C4-2B (cell line): Measurements from ENCODE around the gene ZNF555.

Experiments
- H3K27ac ChIP-seq: fragments of 450-650 bp; 2 replicates; pipeline ENCODE4 v1.5.1; 2017
- ZFX ChIP-seq: fragments of 450-650 bp; IDR thresholded peaks from 2 replicates; pipeline ENCODE4 v1.6.1; 2017
- TF ChIP-seq, protein P1 (sequence below): fragments of 450-650 bp; conservative IDR thresholded peaks from 2 replicates; pipeline ENCODE4 v1.5.1; 2017; ENCODE audit warnings: mild to moderate bottlenecking

ZNF555 gene

DNA sequence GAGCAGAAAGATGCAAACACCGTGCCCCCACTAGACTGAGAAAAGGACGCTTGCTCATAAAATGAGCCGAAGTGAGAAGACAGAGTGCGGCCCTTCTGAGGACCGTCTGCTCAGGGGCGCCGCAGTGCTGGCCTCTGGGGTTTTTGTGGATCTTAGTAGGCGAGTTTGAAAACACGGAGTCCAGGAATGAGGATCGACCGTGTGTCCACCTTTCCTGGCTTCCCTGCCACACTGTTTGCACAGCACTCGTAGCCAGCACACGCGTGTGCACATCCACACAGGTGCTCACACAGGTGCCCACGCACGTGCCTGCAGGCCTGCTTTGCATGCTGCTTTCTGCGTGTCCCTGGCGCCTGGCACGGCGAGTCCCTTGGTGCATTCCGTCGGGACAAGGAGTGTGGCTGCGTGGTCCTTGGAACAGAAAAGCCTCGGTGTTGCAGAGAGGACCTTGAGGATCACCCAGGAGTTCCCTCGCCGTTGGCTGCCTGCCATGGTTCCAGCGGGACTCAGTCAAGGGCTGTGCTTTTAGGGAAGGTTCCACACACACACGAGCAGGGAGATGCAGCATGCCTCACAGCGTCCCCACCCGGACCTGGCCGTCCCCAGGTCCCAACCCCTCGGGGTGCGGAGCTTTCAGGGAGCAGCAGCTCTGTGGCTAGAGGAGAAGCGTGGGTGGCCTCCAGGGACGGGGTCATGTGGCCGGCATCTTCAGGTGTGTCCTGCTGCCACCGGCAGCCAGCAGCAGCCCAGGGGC is 31.7 kb upstream of the ZNF555 start:
- H3K27ac ChIP-seq, result no peak overlapping the region
- no peak for TF ChIP-seq ZFX
- TF ChIP-seq, protein P1, sequence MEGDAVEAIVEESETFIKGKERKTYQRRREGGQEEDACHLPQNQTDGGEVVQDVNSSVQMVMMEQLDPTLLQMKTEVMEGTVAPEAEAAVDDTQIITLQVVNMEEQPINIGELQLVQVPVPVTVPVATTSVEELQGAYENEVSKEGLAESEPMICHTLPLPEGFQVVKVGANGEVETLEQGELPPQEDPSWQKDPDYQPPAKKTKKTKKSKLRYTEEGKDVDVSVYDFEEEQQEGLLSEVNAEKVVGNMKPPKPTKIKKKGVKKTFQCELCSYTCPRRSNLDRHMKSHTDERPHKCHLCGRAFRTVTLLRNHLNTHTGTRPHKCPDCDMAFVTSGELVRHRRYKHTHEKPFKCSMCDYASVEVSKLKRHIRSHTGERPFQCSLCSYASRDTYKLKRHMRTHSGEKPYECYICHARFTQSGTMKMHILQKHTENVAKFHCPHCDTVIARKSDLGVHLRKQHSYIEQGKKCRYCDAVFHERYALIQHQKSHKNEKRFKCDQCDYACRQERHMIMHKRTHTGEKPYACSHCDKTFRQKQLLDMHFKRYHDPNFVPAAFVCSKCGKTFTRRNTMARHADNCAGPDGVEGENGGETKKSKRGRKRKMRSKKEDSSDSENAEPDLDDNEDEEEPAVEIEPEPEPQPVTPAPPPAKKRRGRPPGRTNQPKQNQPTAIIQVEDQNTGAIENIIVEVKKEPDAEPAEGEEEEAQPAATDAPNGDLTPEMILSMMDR, result no peak

DNA sequence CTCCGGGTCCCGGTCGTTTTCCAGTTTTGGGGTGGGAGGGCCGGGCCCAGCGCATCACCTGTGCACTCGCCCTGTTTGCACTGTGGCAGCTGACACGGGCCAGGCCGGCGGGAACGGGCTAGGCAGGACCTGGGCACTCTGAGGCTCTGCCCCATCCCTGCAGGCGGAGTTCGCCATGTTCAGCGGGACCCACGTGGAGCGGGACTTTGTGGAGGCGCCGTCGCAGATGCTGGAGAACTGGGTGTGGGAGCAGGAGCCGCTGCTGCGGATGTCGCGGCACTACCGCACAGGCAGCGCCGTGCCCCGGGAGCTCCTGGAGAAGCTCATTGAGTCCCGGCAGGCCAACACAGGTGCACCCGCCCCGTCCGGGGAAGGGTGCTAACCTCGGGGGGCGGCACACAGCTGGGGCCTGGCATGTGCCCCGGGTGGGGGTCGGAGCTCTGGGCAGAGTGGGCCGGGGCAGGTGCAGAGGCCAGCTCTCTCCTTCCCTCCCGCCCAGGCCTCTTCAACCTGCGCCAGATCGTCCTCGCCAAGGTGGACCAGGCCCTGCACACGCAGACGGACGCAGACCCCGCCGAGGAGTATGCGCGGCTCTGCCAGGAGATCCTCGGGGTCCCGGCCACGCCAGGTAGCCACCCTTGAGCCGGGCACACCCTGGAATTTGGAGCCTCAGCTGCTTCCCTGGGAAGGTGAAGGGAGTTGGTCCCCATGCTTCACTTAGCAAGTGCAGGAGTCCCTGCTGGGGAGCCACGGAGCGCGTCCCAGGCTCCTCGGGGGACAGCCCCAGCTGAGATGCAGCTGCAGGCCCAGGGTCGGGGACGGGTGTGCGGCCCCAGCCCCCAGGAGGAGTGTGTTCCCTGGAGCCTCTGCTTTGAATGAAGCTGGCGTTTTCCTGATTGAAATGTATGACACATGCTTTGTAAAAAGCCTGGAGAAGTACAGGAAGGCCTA is 30.9 kb upstream of the ZNF555 start:
- TF ChIP-seq, protein P1, result no peak
- no peak for TF ChIP-seq ZFX
- no peak overlapping the region for H3K27ac ChIP-seq

DNA sequence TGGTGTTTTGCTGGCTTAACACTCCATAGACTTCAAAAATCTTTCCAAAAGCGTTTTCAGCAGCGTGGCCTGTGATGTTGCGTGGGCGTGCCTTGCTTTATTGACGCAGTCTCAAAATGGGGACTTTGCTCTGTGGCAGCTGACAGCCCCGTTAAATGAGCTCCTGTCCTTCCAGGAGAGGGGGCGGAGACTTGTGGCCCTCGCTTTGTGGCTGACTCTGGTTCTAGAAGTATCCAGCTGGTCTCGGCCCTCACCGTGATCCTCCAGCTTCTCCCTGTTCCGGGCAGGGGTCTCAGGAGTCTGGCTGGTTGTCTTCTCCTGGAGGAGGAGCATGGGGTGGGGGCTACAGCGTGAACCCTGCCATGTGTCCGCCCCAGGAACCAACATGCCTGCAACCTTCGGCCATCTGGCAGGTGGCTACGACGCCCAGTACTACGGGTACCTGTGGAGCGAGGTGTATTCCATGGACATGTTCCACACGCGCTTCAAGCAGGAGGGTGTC is 30.0 kb upstream of the ZNF555 start:
- no peak overlapping the region for H3K27ac ChIP-seq
- TF ChIP-seq, protein P1, result no peak
- TF ChIP-seq ZFX, result no peak

DNA sequence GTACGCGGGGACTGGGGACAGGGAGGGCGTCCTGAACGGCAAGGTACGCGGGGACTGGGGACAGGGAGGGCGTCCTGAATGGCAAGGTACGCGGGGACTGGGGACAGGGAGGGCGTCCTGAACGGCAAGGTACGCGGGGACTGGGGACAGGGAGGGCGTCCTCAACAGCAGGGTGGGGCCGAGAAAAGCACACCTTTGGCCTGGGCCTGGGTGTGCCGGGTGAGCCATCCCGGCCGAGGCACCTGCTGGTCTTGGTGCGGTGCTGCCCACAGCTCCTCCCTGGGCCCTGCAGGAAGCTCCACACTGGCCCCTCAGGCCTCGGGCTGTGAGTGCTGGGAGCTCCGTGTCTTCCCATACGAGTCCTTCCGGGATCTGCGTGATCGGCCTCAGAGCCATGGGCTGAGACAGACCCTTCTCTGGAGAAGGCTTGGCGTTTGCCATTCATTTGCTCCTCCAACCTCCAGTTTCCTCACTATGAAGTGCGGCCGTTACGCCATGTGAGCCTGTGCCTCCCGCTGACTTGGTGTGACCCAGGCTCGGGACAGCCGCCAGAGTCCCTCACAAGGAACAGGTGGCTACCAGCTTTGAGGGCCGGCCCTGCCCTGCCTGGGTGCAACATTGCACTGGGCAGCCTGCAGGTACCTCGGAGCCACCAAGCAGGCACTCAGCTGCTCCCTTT is 29.4 kb upstream of the ZNF555 start:
- TF ChIP-seq, protein P1, result no peak
- no peak for TF ChIP-seq ZFX
- no peak overlapping the region for H3K27ac ChIP-seq

DNA sequence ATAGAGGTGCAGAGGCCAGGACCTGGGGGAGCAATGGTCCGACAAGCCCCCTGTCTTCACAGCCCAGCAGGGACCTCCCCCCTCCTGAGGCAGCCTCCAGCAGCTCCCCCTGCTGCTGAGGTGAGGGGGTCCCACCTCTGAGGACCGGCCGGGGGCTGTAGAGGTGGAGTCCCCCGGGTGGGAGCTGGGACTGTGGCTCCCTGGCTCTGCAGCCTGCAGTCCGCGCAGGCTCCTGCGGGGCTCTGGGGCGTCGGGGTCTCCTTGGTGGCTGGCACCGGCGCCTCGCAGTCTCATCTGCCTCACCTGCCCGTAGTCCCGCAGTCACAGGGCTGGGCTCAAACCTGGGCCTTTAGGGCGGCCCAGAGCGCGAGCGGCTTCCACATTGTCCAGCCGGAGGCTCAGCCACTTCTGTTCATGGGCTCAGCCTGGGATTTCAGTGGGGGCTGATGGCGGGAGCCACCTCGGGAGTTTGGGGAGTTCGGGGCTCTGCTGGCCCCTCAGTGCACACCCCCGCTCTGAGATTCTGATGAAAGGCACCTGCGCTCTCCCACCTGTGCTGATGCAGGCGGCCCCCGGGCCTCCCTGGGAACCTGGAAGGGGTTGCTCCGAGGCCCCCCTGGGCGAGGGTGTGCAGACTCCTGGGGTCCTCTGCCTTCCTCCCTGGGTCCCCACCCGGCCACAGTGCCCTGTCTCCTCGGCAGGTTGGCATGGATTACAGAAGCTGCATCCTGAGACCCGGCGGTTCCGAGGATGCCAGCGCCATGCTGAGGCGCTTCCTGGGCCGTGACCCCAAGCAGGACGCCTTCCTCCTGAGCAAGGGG is 28.7 kb upstream of the ZNF555 start:
- no peak overlapping the region for H3K27ac ChIP-seq
- TF ChIP-seq, protein P1, result no peak

DNA sequence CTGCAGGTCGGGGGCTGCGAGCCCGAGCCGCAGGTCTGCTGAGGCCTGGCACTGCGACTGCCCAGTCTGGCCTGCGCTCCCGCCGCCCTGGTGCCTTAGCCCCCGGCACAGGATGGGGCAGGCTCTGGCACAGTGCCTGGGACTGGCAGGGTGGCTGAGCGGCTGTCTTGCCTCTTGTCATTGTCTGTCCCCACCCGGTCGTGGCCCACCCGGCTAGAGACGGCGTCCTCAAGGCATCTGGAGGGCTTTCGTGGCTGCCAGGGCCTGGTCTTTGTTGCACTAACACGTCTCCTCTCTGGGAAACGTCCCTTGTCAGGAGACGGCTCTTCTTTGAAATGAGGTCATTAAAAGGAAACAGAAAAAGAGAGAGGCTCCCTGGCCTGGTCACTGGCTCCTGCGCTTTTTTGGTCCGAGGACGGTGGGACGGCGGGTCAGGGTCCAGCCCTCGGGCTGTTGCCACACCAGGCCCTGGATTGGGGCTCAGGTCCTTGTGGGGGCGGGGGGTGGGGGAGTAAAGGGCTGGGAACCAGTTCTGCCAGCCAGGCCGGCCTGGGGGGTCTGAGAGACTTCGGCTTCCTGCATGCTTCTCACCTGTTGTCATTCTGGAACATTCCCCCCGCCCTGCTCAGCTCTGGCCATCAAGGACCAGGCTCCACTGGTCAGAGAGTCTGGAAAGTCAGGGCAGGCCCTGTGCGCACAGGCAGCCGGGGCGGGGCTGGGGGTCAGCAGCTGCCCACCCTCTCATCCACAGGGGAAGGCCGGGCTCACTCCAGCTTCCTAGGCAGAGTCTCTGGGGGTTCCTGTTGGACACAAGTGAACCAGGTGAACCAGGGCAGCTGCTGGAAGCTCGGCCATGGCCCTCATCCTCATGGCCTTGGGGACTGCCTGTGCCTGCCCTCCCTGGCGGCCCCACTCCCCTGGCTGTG is 27.8 kb upstream of the ZNF555 start:
- no peak overlapping the region for H3K27ac ChIP-seq
- TF ChIP-seq, protein P1, result no peak
- TF ChIP-seq ZFX, result no peak
